Loucy (cell line): Measurements from ENCODE around the gene BTNL9.

Experiments
- H2AFZ ChIP-seq: fragments of 200-600 bp; sonication (generic); 2 replicates; pipeline ENCODE4 v1.6.0; 2016; ENCODE audit warnings: antibody characterized with exemption, mild to moderate bottlenecking, low read length, moderate library complexity
- H3F3A ChIP-seq: fragments of 200-600 bp; 2 replicates; pipeline ENCODE4 v1.6.0; 2016; ENCODE audit warnings: antibody characterized with exemption, low read depth, mild to moderate bottlenecking
- H3K27me3 ChIP-seq: fragments of 200-600 bp; sonication (generic); 2 replicates; pipeline ENCODE4 v1.6.1; 2014; ENCODE audit warnings: low read length, mild to moderate bottlenecking; ENCODE audit not compliant: insufficient read depth, poor library complexity, severe bottlenecking
- H3K36me3 ChIP-seq: fragments of 200-600 bp; sonication (generic); 2 replicates; pipeline ENCODE4 v1.6.1; 2016; ENCODE audit warnings: low read length; ENCODE audit not compliant: insufficient read depth
- H3K4me1 ChIP-seq: fragments of 200-600 bp; sonication (generic); 2 replicates; pipeline ENCODE4 v1.5.1; 2014; ENCODE audit warnings: low read length, mild to moderate bottlenecking; ENCODE audit not compliant: insufficient read depth, poor library complexity, severe bottlenecking
- H3K4me2 ChIP-seq: fragments of 200-600 bp; sonication (generic); 2 replicates; pipeline ENCODE4 v1.6.0; 2014; ENCODE audit warnings: antibody characterized with exemption, low read length, low read depth, mild to moderate bottlenecking; ENCODE audit not compliant: poor library complexity, severe bottlenecking
- H3K4me3 ChIP-seq: fragments of 200-600 bp; sonication (generic); 2 replicates; pipeline ENCODE4 v1.5.1; 2014; ENCODE audit warnings: low read length, mild to moderate bottlenecking, mixed read lengths; ENCODE audit not compliant: poor library complexity, severe bottlenecking
- H3K79me2 ChIP-seq: fragments of 200-600 bp; sonication (generic); 2 replicates; pipeline ENCODE4 v1.6.1; 2014; ENCODE audit warnings: low read length; ENCODE audit not compliant: insufficient read depth
- H3K9ac ChIP-seq: fragments of 200-600 bp; sonication (generic); 2 replicates; pipeline ENCODE4 v1.6.0; 2014; ENCODE audit warnings: mild to moderate bottlenecking, low read depth, low read length, moderate library complexity; ENCODE audit not compliant: poor library complexity, severe bottlenecking
- H3K9me2 ChIP-seq: fragments of 200-600 bp; sonication (generic); replicated peaks from 2 replicates; pipeline ENCODE4 v1.6.1; 2016; ENCODE audit warnings: low read depth, low read length, mixed read lengths
- H3K9me3 ChIP-seq: fragments of 200-600 bp; sonication (generic); 2 replicates; pipeline ENCODE4 v1.6.1; 2014; ENCODE audit warnings: mild to moderate bottlenecking, antibody characterized with exemption, low read length, low read depth; ENCODE audit not compliant: insufficient read depth
- H4K20me1 ChIP-seq: fragments of 200-600 bp; sonication (generic); 2 replicates; pipeline ENCODE4 v1.6.0; 2014; ENCODE audit warnings: antibody characterized with exemption, low read length, mild to moderate bottlenecking; ENCODE audit not compliant: insufficient read depth, poor library complexity, severe bottlenecking
- CTCF ChIP-seq: fragments of 200-600 bp; sonication (generic); conservative IDR thresholded peaks from 2 replicates; pipeline ENCODE4 v1.5.1; 2014; ENCODE audit warnings: mild to moderate bottlenecking, antibody characterized with exemption, low read length
- EZH2phosphoT487 ChIP-seq: fragments of 200-600 bp; IDR thresholded peaks from 2 replicates; pipeline ENCODE4 v1.6.1; 2018; ENCODE audit warnings: antibody characterized with exemption, mild to moderate bottlenecking, moderate library complexity, borderline replicate concordance

Gene BTNL9

GRCh38 chr5:181052672-181053487 is 12.8 kb downstream of the BTNL9 start:
- Histone ChIP-seq H3K4me3 (no peak overlapping the region), H2AFZ (no peak overlapping the region), H3K79me2 (no peaks in the 10 kb centered on the region), H3K36me3 (no peaks in the 10 kb centered on the region), H3K4me1 (peaks cover 3% of the 10 kb centered on the region), H3K27me3 (no peaks in the 10 kb centered on the region), H3F3A (no peaks in the 10 kb centered on the region), H3K9me3 (no peaks in the 10 kb centered on the region), H3K9ac (no peak overlapping the region), H4K20me1 (no peaks in the 10 kb centered on the region), H3K4me2 (no peak overlapping the region), H3K9me2 (no peaks in the 10 kb centered on the region)
- TF ChIP-seq EZH2phosphoT487 (no peak), CTCF (no peak)

GRCh38 chr5:181053488-181054121 is 13.5 kb downstream of the BTNL9 start:
- H3K27me3 ChIP-seq = no peaks in the 10 kb centered on the region
- H2AFZ ChIP-seq = no peak overlapping the region
- no peaks in the 10 kb centered on the region for H3K36me3 ChIP-seq
- no peaks in the 10 kb centered on the region for H3K79me2 ChIP-seq
- no peaks in the 10 kb centered on the region for H3K9me2 ChIP-seq
- no peaks in the 10 kb centered on the region for H4K20me1 ChIP-seq
- no peak overlapping the region for H3K9ac ChIP-seq
- peaks cover 3% of the 10 kb centered on the region for H3K4me1 ChIP-seq
- no peaks in the 10 kb centered on the region for H3F3A ChIP-seq
- H3K4me3 ChIP-seq = no peak overlapping the region
- no peaks in the 10 kb centered on the region for H3K9me3 ChIP-seq
- TF ChIP-seq CTCF (no peak), EZH2phosphoT487 (no peak)
- H3K4me2 ChIP-seq = no peak overlapping the region

GRCh38 chr5:181054138-181054537 is 14.1 kb downstream of the BTNL9 start:
- Histone ChIP-seq H3K36me3 (no peaks in the 10 kb centered on the region), H3K79me2 (no peaks in the 10 kb centered on the region), H4K20me1 (no peaks in the 10 kb centered on the region), H3K4me3 (no peak overlapping the region), H3K27me3 (no peaks in the 10 kb centered on the region), H3F3A (no peaks in the 10 kb centered on the region), H3K9me3 (no peaks in the 10 kb centered on the region), H3K4me2 (no peak overlapping the region), H3K9me2 (no peaks in the 10 kb centered on the region), H3K4me1 (peaks cover 3% of the 10 kb centered on the region), H2AFZ (no peak overlapping the region), H3K9ac (no peak overlapping the region)
- no peak for TF ChIP-seq EZH2phosphoT487
- TF ChIP-seq CTCF = no peak
